NT2/D1 (cell line): Measurements from ENCODE around the gene PPP1R7.

Experiments
- SUZ12 ChIP-seq: IDR thresholded peaks from 2 replicates; pipeline ENCODE4 v1.6.1; 2011; ENCODE audit not compliant: insufficient read length, insufficient read depth; ENCODE audit errors: extremely low read depth
- YY1 ChIP-seq: IDR thresholded peaks from 2 replicates; pipeline ENCODE4 v1.6.1; 2011; ENCODE audit not compliant: insufficient read length, insufficient read depth
- ZNF274 ChIP-seq: IDR thresholded peaks from 2 replicates; pipeline ENCODE4 v1.6.1; 2011; ENCODE audit warnings: mild to moderate bottlenecking, low read depth, low read length

DNA sequence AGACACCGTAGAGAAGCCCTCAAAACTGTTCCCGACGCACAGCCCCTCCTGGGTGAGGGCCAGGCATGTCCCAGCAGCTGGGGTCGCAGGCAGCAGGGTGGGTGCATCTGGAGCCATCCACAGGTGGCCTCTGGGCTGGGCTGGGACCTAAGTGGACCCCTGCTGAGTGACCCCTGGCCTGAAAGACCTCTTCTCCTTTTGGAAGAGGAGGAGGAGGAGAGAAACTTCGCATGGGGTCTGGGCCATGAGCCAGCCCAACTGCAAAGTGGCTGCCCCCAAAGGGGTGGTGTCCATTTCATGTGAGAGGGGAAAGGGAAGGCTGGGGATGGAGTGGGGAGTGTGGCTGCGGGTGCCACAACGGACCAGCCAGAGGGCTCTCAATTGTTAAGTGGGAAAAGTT lies 63.3 kb downstream of the PPP1R7 start:
- TF ChIP-seq ZNF274 (no peak), YY1 (no peak), SUZ12 (no peak)
